Stomach (tissue), 4 donors: ENCODE measurements around the gene AKAP10.

Experiments used
- CTCF ChIP-seq, 7 experiments: fragments of 450-650 bp in 4 of 7; fragments of 200-600 bp in 3 of 7; sonication (generic) in 3 of 7; IDR thresholded peaks; one replicate each; pipeline ENCODE4 v1.5.1; 2016 to 2019; ENCODE audit warnings: antibody characterized with exemption in 7 of 7, control low read depth in 2 of 7, mild to moderate bottlenecking in 1 of 7
- POLR2A ChIP-seq, 4 donors: fragments of 450-650 bp; IDR thresholded peaks; one replicate each; pipeline ENCODE4 v1.6.1; 2016; ENCODE audit warnings: antibody characterized with exemption in 4 of 4, control low read depth in 2 of 4, mild to moderate bottlenecking in 1 of 4, moderate library complexity in 1 of 4
- POLR2AphosphoS5 ChIP-seq, 3 donors: sonication (generic); formaldehyde crosslinking; IDR thresholded peaks; one replicate each; pipeline ENCODE4 v1.6.1; 2016; ENCODE audit warnings: antibody characterized with exemption in 3 of 3

- TF ChIP-seq CTCF (IDR thresholded peaks at IDR 0.05) (no peak), POLR2A (IDR thresholded peaks at IDR 0.05) (no peak), POLR2AphosphoS5 (IDR thresholded peaks at IDR 0.05) (peak in 1 of 3 donors; percentile 18)
These were observed 40.1 kb downstream of the AKAP10 start for GRCh38 chr17:19937522-19937921.
